Transverse colon (tissue), 4 donors: Measurements from ENCODE around the gene CDK14.

Experiments
- CTCF ChIP-seq, 5 experiments: fragments of 200-600 bp in 3 of 5; fragments of 450-650 bp in 2 of 5; sonication (generic) in 3 of 5; IDR thresholded peaks; 1 replicate in 2 of 5; 2 replicates in 3 of 5; pipeline ENCODE4 v1.5.1; 2016 to 2017; ENCODE audit warnings: antibody characterized with exemption in 5 of 5, inconsistent platforms in 3 of 5, mild to moderate bottlenecking in 2 of 5, moderate library complexity in 1 of 5
- EP300 ChIP-seq: sonication (generic); formaldehyde crosslinking; IDR thresholded peaks from one replicate; pipeline ENCODE4 v1.6.1; 2017; ENCODE audit warnings: antibody characterized with exemption, low read depth
- POLR2AphosphoS5 ChIP-seq, 3 donors: sonication (generic); formaldehyde crosslinking; IDR thresholded peaks; one replicate each; pipeline ENCODE4 v1.6.1; 2016; ENCODE audit warnings: antibody characterized with exemption in 3 of 3

- TF ChIP-seq CTCF (IDR thresholded peaks at IDR 0.05) (no peak), EP300 (no peak), POLR2AphosphoS5 (IDR thresholded peaks at IDR 0.05) (no peak)
These were observed 117.5 kb downstream of the CDK14 start for GRCh38 chr7:90713628-90714027.
